H1 (cell line): Measurements from ENCODE around the gene OMP. TPM values are rescaled to one million over a fixed set of nuclear protein-coding genes. Genes with fewer than 3 reads are reported as not detected.

ENCODE experiments used
- BCL11A ChIP-seq, 2 experiments: IDR thresholded peaks; one replicate each; pipeline ENCODE4 v1.6.1; 2011; ENCODE audit warnings: low read depth in 2 of 2, low read length in 2 of 2, mild to moderate bottlenecking in 2 of 2
- CBX5 ChIP-seq: fragments of 300-800, 300-1000 bp; sonication (generic); IDR thresholded peaks from 2 replicates; pipeline ENCODE4 v1.7.1; 2016; ENCODE audit warnings: antibody characterized with exemption, low read length, low read depth
- MAFK ChIP-seq: IDR thresholded peaks from 2 replicates; pipeline ENCODE4 v1.6.1; 2012; ENCODE audit warnings: low read depth, mild to moderate bottlenecking, improper control_type of control experiment, low read length
- RFX5 ChIP-seq: IDR thresholded peaks from 2 replicates; pipeline ENCODE4 v1.6.1; 2011; ENCODE audit warnings: low read depth, low read length, improper control_type of control experiment, borderline replicate concordance
- SP2 ChIP-seq: IDR thresholded peaks from 2 replicates; pipeline ENCODE4 v1.6.1; 2012; ENCODE audit warnings: mild to moderate bottlenecking, low read length, inconsistent platforms
- TBP ChIP-seq: IDR thresholded peaks from 2 replicates; pipeline ENCODE4 v1.6.1; 2011; ENCODE audit warnings: low read depth, low read length, improper control_type of control experiment
- polyA plus RNA-seq, 7 experiments: library from polyadenylated mRNA; depleted of rRNA in 3 of 7; stranded (reverse) in 5 of 7; unstranded in 2 of 7; fragments of >200 nt in 5 of 7; fragments of 200-250 nt in 2 of 7; gene quantifications; 1 replicate in 5 of 7; 2 replicates in 1 of 7; 4 replicates in 1 of 7; pipeline versions ENCODE4 v1.2.1 to v1.2.3, GENCODE V29; 2011 to 2013; ENCODE audit warnings: missing spikeins in 2 of 7, mixed read lengths in 2 of 7
- total RNA-seq: library from RNA; stranded (reverse); fragmentation: NEBNext Ultra II Directional; extraction: Animal tissue kit (Norgen Biotek cat#: 25700); gene quantifications from 2 replicates; pipeline ENCODE4 v1.2.1, GENCODE V29; 2021

OMP gene
- total and polyA plus RNA-seq, 2 of the 8 experiments (the other 6 are each of a cell fraction or from before 2014, with no cell fraction given), result not detected

DNA sequence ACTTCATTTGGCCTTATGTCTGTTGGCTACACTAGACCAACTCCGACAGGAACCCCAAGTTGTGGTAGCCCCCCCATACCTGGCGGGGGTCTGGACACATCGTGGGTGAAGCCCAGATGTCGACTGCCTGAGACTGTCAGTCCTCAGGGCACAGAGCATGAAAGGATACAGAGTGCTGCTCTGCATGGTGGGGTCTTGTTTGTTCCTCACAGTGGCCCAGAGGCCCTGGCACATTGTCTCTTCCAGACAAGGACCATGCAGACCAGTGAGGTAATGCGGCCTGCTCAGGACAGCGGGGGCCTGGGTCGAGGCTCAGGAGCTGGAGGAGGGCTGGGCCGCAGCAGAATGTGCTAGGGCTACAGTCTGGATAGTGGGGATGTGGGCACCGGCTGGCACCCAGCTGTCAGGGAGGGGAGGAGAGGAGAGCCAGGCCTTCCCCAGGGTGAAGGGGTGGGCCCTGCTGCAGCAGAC, 21.2 kb upstream of the OMP start (continued):
- TF ChIP-seq MAFK (no peak), CBX5 (no peak), SP2 (no peak), BCL11A (IDR thresholded peaks at IDR 0.05; ENCODE audit: low read depth in 2 of 2, low read length in 2 of 2) (no peak), TBP (no peak), RFX5 (no peak)
